DOHH2 (cell line): Measurements from ENCODE around the gene GUCY2D.

Source experiments
- H3F3A ChIP-seq: fragments of 200-600 bp; sonication (generic), shearing (Covaris generic); 2 replicates; pipeline ENCODE4 v1.6.0; 2016; ENCODE audit warnings: antibody characterized with exemption, mild to moderate bottlenecking; ENCODE audit not compliant: control insufficient read depth, insufficient read depth
- H3K27ac ChIP-seq: fragments of 200-600 bp; sonication (generic); 2 replicates; pipeline ENCODE4 v1.5.1; 2014; ENCODE audit warnings: low read depth, mild to moderate bottlenecking, low read length, moderate library complexity
- H3K27me3 ChIP-seq: fragments of 200-600 bp; sonication (generic); 2 replicates; pipeline ENCODE4 v1.6.1; 2014; ENCODE audit warnings: mild to moderate bottlenecking, low read length, mixed read lengths; ENCODE audit not compliant: control insufficient read depth
- H3K36me3 ChIP-seq: fragments of 200-600 bp; sonication (generic); 2 replicates; pipeline ENCODE4 v1.6.1; 2014; ENCODE audit warnings: mild to moderate bottlenecking, low read length, moderate library complexity, mixed read lengths; ENCODE audit not compliant: control insufficient read depth
- H3K4me1 ChIP-seq: fragments of 200-600 bp; sonication (generic); 2 replicates; pipeline ENCODE4 v1.6.1; 2014; ENCODE audit warnings: mild to moderate bottlenecking, low read length, mixed read lengths; ENCODE audit not compliant: control insufficient read depth
- H3K4me2 ChIP-seq: fragments of 200-600 bp; sonication (generic); 2 replicates; pipeline ENCODE4 v1.6.0; 2014; ENCODE audit warnings: mild to moderate bottlenecking, low read length, moderate library complexity
- H3K4me3 ChIP-seq: fragments of 200-600 bp; sonication (generic); 2 replicates; pipeline ENCODE4 v1.5.1; 2014; ENCODE audit warnings: mild to moderate bottlenecking, low read length, mixed read lengths
- H3K79me2 ChIP-seq: fragments of 200-600 bp; sonication (generic); 2 replicates; pipeline ENCODE4 v1.6.1; 2014; ENCODE audit warnings: mild to moderate bottlenecking, low read length, mixed read lengths; ENCODE audit not compliant: control insufficient read depth
- H3K9me2 ChIP-seq: fragments of 200-600 bp; sonication (generic); replicated peaks from 2 replicates; pipeline ENCODE4 v1.6.1; 2014; ENCODE audit warnings: mild to moderate bottlenecking, low read length, mixed read lengths; ENCODE audit not compliant: control insufficient read depth
- H3K9me3 ChIP-seq: fragments of 200-600 bp; sonication (generic); 2 replicates; pipeline ENCODE4 v1.6.1; 2014; ENCODE audit warnings: antibody characterized with exemption, low read length, mixed read lengths; ENCODE audit not compliant: control insufficient read depth, insufficient read depth
- H4K20me1 ChIP-seq: fragments of 200-600 bp; sonication (generic); 2 replicates; pipeline ENCODE4 v1.6.0; 2014; ENCODE audit warnings: low read depth, mild to moderate bottlenecking, antibody characterized with exemption, low read length, moderate library complexity; ENCODE audit not compliant: control insufficient read depth, insufficient read depth
- EZH2phosphoT487 ChIP-seq: fragments of 200-600 bp; sonication (generic); IDR thresholded peaks from 2 replicates; pipeline ENCODE4 v1.6.1; 2017; ENCODE audit warnings: borderline replicate concordance, mild to moderate bottlenecking, antibody characterized with exemption, low read length, moderate library complexity, mixed read lengths
- TF ChIP-seq, protein P1 (sequence below): fragments of 200-600 bp; sonication (generic); IDR thresholded peaks from one replicate; pipeline ENCODE4 v1.5.1; 2014; ENCODE audit warnings: antibody characterized with exemption, mild to moderate bottlenecking, low read depth, low read length; ENCODE audit not compliant: poor library complexity, severe bottlenecking

GUCY2D gene

GRCh38 chr17:8031261-8031661, 28.8 kb downstream of the GUCY2D start:
- Histone ChIP-seq H3K36me3 (no peaks in the 10 kb centered on the region), H3K27me3 (peaks cover 33% of the 10 kb centered on the region), H3F3A (no peaks in the 10 kb centered on the region), H3K9me2 (no peaks in the 10 kb centered on the region), H3K79me2 (no peaks in the 10 kb centered on the region), H4K20me1 (no peaks in the 10 kb centered on the region), H3K9me3 (no peaks in the 10 kb centered on the region), H3K4me3 (no peak overlapping the region), H3K27ac (no peak overlapping the region), H3K4me1 (no peaks in the 10 kb centered on the region), H3K4me2 (no peak overlapping the region)
- TF ChIP-seq, protein P1, sequence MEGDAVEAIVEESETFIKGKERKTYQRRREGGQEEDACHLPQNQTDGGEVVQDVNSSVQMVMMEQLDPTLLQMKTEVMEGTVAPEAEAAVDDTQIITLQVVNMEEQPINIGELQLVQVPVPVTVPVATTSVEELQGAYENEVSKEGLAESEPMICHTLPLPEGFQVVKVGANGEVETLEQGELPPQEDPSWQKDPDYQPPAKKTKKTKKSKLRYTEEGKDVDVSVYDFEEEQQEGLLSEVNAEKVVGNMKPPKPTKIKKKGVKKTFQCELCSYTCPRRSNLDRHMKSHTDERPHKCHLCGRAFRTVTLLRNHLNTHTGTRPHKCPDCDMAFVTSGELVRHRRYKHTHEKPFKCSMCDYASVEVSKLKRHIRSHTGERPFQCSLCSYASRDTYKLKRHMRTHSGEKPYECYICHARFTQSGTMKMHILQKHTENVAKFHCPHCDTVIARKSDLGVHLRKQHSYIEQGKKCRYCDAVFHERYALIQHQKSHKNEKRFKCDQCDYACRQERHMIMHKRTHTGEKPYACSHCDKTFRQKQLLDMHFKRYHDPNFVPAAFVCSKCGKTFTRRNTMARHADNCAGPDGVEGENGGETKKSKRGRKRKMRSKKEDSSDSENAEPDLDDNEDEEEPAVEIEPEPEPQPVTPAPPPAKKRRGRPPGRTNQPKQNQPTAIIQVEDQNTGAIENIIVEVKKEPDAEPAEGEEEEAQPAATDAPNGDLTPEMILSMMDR, result no peak
- no peak for TF ChIP-seq EZH2phosphoT487

- Histone ChIP-seq H3K27ac (no peak overlapping the region), H3K4me1 (no peaks in the 10 kb centered on the region), H4K20me1 (no peaks in the 10 kb centered on the region), H3K9me2 (no peaks in the 10 kb centered on the region), H3K36me3 (no peaks in the 10 kb centered on the region), H3K4me2 (no peak overlapping the region), H3K27me3 (peaks cover 30% of the 10 kb centered on the region), H3K79me2 (no peaks in the 10 kb centered on the region), H3K9me3 (no peaks in the 10 kb centered on the region), H3K4me3 (no peak overlapping the region), H3F3A (no peaks in the 10 kb centered on the region)
- no peak for TF ChIP-seq EZH2phosphoT487
- TF ChIP-seq, protein P1, result no peak
Observed at GRCh38 chr17:8031950-8032349, 29.5 kb downstream of the GUCY2D start.

DNA sequence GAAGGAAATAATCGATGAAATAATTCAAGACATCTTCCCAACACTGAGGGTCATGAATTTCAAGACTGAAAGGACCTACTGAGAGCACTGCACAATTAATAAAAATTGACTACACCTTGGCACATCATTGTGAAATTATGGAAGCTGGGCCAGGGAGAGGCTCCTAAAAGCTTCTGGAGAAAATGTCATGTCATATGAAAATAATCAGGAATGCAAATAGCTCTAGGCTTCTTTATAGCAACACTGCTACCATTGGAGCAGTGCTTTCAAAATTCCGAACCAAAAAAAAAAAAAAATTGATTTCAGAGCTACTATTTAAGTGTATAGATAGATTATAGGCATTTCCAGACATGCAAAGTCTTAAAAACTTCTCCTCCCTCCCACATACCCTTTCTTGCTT, 30.0 kb downstream of the GUCY2D start:
- Histone ChIP-seq H3K4me3 (no peak overlapping the region), H3F3A (no peaks in the 10 kb centered on the region), H3K4me1 (no peaks in the 10 kb centered on the region), H3K27ac (no peak overlapping the region), H3K9me2 (no peaks in the 10 kb centered on the region), H3K79me2 (no peaks in the 10 kb centered on the region), H4K20me1 (no peaks in the 10 kb centered on the region), H3K9me3 (no peaks in the 10 kb centered on the region), H3K27me3 (peaks cover 25% of the 10 kb centered on the region), H3K36me3 (no peaks in the 10 kb centered on the region), H3K4me2 (no peak overlapping the region)
- TF ChIP-seq, protein P1, result no peak
- TF ChIP-seq EZH2phosphoT487, result no peak
